Activated T-cell treated with anti-CD3 and anti-CD28 coated beads, Interleukin-2, amount 50 U/mL, for 48 hours (primary cell): Measurements from ENCODE around the gene KRAS.

Experiments
- DNase-seq, 2 experiments: peaks; one replicate each; pipeline ENCODE4 v3.0.0-alpha.2; 2020

KRAS gene

DNA sequence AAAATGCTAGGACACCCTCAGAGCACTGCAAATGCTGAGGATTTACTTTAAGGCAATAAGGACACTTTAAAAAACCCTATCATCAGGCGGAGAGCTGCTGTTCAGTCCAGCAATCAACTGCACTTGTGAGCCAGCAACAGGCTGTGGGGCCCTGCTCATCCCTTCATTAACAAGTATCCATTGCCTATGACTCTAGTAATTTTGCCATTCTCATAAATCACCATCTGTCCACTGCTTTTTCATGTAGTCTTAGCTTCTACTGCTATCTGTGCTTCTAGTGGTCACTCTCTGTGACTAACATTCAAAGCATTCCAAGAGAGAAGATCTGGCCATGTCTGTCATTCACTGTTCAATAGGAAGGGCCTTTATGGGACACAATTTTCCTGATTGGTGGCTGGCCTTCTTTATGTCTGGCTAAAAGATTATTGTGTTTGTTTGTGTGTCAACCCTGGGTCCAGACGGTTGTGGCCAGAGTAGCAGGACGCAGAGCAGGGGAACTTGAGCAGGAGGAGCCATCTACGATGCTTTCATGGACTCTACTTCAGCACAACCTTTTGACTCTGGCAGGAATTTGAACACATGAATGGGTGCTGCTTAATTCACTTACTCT, 3.6 kb upstream of the KRAS start:
- no peak for DNase-seq

DNA sequence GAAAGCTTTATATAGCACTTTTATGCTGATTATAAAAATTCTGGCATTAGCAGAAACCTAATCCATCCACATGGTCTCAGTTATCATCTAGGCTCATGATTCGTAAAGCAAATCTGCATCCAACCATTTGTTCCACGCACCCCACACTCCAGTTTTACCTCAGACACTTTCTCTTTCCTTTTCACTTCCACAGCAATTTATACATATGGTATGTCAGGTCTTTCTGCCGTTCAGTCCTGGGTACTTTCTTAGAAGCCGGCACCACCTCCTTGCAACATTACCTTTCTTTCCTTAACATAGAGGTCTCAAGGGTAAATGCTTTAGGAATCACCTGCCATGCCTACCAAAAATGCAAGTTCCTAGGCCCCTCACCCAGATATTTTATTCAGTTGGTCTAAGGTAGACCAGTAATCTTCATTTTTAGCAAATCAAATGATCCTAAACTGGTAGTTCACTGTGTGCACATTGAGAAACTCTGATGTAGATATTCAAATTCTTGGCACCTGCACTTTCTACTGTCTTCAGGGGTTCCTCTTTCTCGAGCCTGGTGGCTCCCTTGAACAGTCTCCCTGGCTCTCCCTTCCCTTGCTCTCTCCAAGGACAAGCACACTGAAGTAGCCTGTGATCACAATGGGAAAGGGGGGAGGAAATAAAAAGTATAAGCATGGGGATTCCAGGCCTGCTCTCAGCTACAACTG, 2.8 kb upstream of the KRAS start:
- no peak for DNase-seq

DNA sequence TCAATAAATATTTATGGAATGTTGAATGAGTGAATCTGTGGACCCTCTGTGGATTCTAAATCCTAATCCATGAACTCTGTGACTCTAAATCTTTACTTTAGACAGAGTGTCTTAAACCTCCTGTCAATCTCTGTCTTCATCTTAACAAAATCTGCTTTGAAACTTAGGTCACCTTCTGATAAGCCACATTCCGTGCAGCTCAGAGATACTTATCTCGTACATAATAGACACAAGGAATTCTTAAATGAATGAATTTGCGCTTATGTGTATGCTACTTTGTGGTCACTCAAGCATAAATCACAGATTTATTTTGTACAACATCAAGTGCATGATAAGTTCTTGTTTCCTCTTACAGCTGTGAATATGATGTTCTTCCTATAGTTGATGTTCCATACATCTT, 2.2 kb upstream of the KRAS start:
- no peak for DNase-seq

DNA sequence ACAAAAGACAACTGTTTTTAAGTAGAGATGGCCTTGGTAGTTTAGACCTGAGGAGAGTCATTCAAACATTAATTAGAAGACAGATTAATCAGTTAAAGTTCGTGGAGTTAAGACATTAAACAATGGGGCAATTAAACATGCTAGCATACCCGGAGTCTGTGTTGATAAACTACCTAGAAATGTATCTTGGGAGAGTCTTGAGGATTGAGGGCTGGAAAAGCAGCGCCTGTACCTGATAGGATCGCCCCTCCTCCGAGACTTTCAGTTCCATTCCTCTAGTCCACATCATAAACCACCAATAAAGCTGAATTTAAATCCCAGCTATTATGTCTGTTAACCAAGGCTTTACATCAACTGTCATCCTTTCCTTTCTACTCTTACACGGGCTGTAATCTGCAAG, 1.0 kb upstream of the KRAS start:
- DNase-seq, result no peak

DNA sequence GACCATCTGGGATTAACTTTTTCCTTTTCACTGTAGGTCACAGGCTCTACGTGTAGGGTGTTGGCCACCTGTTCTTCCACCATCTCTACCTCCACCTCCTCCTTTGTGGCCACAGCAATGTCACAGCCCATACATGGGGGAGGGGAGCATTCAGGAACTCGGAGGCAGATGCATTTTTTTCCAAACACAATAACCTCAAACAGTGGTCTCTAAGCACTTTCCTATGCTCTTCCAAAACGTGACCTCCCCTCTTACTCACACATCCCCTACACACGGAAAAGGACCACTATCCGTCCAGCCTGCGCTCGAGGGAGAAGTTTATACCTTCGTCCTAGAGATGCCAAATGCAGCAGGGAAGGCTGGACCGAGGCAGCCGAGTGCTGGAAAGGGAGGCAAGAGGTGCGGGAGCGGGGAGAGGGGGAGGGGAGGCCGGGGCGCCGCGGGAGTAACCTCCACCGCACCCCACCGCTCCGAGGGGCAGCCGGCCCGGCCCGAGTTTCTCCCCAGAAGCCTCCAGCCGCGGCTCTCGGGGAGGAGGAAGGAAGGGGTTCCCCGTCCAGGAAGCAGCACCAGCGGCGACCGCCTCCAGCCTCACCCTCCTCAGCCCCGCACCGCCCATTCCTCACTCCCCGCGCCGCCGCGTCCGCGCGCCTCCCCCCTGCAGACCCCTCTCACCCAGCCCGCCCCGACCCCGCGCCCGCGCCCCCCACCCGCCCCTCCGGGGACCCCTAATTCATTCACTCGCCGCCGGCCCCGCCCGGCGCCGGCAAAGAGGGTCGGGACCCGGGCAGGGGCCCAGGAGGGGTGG, 594 bp downstream of the KRAS start:
- peak; percentile 61 to 70 for DNase-seq

DNA sequence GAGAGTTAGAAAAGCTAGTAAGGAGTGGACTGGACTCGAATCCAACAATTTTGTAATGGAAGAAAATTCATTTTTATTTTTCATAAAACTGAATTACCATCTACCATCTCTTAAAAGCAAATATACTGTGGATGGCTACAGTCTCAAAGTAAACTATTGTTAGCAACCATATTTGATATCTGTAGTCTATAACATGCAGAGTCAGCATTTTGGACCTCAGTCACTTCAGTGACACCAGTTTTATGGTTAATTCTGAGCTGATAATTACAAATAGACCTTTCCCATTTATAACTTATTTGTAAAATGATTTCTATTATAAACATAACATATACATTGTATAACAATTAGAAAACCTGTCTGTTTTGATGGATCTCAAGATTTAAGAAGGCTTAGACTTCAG, 2.0 kb downstream of the KRAS start:
- no peak for DNase-seq

DNA sequence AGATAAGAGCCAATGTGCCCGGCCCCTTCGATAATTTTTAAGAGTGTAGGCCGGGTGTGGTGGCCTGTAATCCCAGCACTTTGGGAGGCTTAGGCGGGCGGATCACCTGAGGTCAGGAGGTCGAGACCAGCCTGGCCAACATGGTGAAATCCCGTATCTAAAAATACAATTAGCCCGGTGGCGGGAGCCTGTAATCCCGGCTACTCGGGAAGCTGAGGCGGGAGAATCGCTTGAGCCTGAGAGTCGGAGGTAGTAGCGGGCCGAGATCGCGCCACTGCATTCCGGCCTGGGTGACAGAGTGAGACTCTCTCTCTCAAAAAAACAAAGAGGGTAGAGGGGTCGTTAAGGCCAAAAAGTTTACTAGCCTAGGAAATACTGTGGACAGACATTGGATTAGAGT, 2.6 kb downstream of the KRAS start:
- DNase-seq, result no peak

DNA sequence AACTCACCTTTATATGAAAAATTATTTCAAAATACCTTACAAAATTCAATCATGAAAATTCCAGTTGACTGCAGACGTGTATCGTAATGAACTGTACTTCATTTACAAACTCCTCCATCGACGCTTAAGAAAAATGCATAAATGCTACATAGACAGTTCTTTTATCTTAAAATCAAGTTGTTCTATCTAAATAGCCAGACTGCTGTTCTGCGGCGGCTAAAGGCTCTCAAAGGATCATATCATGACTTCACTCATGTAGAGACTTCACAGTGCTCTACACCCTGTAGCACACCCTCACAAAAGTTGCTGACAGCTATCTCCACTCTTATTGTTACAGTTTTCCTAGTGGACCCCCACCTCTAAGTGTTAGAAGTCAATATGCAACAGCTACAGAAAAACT, 5.2 kb downstream of the KRAS start:
- DNase-seq, result no peak

DNA sequence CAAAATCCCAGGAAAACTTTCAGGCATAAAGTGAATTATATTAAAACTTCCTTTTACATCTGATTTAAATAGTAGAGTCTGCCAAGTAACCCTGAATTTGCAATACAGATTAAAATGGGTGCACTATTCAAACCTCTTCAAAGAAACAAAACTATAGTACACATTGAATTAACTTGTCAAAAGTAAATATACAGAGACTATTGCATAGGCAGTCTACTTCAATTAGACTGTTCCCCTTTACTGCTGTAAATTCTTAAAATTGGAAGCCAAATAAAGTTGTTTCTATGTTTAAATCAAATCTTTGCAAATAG, 7.1 kb downstream of the KRAS start:
- no peak for DNase-seq

DNA sequence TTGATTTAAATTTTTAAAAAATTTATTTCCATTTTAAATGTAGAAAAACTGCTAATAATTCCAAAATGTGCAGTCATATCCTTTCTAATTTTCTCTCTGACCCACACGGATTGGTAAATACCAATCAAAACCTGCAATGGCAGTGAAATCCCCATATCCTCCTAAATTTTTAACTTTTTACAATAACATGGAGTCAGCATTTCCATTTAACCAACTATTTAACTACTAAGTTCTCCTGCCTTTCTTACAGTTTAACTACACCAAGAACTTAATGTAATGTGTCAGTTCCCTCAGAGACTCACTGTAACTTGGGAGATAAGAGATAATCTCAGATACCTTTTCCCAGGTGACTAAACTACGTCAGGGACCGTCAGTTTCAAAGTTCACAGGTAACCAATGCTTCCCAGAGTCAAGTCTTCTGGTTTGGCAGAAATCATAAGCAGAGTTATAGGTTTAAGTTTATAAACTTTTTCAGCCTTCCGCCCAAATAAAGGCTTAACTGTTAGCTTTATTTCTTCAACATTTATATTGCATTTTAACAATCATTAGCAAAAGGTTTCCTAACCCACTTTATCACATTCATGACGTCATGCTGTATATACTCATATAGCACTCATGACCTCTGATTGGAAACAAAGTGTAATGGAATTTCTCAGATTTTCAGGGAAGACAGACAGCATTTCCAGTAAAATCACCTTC, 7.6 kb downstream of the KRAS start:
- DNase-seq, result no peak

DNA sequence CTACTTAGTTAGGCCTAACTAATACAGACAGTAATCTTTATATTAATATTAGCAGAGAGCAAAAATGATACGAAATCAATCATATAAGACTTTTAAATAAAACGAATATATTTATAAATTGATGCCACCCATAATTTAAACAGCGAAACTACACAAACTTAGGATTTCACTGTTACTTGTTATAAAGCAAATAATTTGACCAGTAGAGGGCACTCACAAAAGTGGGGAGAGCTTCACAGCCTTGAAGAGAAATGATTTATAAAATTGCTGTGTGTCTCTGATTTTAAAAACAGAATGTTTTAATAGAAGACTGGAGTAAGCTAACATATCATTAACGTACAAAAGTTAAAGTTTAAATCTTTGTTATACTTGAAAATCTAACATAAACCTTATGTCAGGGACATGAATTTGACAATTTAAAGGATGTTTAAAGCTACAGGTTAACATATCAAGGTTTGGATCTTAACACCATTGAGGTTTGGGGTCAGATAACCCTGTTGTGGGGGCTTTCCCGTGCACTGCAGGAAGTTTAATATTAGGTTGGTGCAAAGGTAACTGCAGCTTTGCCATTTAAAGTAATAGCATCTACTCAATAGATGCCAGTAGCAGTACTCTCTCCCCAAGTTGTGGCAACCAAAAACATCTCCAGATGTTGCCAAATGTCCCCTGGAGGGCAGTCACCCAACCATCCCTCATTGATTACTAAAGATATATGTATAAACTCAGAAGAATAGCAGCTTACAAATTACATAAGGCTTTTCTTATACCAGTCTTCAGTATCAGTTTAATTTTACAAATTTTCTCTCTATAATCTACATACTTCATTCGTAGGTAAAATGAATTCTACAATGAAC, 9.3 kb downstream of the KRAS start:
- no peak for DNase-seq

DNA sequence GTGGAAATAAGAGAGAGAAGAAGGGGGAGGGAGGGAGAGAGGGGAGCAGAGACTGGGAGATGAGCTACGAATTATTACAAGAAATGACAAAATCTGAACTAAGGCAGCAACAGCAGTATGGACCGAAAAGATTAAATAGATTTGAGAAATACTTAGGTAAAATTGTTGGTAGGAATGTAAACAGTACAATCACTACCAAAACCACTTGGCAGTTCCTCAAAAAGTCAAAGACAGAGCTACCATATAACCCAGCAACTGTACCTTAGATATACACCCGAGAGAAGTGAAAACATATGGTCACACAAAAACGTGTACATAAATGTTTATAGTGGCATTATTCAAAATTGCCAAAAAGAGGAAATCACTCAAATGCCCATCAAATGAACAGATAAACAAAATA, 14.1 kb downstream of the KRAS start:
- no peak for DNase-seq

DNA sequence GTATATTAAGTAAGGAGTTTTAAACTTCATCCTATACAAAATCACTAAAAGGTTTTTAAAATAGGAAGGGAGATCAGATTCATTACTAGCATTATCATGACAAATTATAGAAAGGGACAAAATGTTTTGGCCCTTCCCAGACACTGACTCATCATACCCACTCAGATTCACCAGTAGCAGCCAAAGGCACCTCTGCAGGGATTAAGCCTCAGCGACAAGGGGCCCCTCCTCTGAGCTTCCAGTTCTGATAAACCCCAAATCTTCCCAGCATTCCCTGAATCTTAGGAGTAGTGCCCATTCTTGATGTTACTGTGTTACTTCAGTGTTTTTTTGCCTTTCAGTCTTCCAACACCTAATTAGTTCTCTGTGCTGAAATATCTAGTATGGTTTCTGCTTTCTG, 14.5 kb downstream of the KRAS start:
- no peak for DNase-seq

DNA sequence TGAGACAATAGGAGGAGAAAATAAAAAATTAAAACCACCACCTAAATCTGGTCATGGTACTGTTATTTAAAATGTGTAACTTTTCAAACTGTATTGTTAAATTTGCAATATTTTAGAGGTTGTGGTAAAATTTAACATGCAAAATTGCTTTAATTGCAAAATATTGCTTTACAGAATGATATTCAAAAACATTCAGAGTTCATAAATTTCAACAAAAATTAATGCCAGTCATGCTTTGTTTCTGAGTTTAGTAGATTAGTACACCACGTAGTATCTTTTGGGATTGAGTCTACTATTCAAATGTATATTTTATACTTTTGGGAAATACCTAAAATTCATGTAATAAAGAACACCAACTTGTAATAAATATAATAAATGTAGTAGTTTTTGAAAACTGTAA, 37.4 kb downstream of the KRAS start:
- DNase-seq, result no peak

DNA sequence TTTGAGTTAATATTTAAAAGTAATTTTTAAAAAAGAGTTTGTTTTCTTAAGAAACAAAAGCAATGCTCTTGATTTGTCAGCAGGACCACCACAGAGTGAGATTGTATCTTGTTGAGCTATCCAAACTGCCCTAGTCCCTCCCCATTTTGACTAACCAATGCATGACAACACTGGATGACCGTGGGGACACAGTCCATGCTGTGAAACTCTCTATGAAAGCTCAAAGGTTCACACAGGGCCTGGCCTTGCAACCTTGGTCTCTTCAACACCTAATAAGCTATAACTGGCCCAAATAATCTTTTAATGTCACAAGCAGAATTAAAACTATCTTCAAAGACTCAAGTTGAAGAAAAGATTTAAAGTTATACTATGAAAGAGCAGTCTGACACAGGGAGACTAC, 42.2 kb downstream of the KRAS start:
- DNase-seq, result no peak

DNA sequence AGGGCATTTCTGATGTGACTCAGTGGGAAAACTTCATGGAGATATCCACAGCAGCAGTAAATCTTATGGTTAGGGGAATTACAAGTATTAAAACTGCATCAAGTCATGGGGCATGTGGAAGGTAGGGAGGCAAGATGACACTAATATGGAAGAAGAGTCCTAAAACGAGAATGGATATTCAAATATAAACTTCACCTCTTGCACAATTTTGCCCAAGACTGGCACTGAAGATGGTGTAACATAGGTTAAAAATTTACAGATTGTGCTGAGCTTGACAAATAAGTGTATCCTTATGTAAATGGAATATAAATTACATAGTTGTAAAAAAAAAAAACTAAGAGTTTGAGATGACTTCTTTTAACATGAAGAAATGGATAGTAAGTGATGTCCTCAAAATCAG, 42.9 kb downstream of the KRAS start:
- no peak for DNase-seq

DNA sequence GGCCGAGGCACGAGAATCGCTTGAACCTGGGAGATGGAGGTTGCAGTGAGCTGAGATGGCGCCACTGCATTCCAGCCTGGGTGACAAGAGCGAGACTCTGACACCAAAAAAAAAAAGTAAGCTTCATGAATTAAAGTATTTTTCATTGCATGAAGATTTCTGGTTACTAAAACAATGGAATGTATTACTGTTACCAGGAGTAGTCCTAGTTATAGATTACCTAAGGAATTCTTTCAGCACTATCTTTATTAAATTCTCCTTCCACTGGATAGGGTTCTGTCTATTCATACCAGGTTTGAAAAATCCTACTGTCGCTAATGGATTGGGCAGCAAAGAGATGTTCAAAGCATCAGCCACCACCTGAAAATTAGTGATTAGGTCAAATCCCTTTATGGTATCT, 43.3 kb downstream of the KRAS start:
- no peak for DNase-seq

DNA sequence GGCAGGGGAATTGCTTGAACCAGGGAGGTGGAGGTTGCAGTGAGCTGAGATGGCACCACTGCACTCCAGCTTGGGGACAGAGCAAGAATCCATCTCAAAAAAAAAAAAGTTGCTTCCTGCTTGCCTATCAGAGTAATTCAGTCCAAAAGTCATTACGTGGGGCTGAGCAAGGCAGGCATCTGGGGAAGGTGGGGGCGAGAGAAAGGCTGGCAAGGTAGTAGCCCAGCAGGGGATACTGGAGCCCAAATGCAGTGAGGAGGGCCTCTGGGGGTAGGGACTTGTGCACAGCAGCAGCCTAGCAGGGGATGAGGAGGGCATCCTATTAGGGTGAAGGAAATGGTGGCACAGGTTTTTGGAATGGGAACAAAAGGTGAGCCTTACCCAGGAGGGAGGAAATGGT, 48.6 kb downstream of the KRAS start:
- DNase-seq, result no peak

DNA sequence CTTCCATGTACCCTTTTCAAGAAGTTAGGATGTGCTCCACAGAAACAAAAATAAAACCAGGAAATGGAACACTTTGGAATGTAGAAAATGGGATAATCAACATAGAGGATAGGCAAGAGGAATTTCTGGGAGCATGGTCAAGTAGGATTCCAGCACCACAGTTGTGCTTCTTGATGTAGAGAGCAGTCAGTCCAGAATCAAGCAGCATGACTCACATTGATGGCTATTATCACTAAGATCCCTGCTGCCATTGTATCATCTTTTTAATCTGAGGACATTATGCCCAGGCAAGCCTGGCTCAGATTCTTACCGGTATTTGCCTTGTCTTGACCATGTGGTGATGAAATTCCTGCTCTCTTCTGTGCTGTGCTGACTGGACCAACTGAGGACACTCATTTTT, 50.0 kb downstream of the KRAS start:
- no peak for DNase-seq

DNA sequence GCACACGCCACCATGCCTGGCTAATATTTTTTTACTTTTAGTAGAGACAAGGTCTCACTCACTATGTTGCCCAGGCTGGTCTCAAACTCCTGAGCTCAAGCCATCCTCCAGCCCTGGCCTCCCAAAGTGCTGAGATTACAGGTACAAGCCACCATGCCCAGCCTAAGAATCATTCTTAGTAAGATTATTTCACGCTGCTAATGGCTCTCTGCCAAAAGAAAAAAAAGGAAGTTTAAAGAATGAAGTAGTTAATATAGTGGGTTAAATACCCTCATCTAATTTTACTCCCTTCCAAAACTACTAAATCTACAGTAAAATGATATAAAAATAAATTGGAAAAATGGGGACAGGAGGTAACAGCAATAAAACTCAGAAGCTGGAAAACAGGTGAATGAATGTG, 53.1 kb downstream of the KRAS start:
- DNase-seq, result no peak

DNA sequence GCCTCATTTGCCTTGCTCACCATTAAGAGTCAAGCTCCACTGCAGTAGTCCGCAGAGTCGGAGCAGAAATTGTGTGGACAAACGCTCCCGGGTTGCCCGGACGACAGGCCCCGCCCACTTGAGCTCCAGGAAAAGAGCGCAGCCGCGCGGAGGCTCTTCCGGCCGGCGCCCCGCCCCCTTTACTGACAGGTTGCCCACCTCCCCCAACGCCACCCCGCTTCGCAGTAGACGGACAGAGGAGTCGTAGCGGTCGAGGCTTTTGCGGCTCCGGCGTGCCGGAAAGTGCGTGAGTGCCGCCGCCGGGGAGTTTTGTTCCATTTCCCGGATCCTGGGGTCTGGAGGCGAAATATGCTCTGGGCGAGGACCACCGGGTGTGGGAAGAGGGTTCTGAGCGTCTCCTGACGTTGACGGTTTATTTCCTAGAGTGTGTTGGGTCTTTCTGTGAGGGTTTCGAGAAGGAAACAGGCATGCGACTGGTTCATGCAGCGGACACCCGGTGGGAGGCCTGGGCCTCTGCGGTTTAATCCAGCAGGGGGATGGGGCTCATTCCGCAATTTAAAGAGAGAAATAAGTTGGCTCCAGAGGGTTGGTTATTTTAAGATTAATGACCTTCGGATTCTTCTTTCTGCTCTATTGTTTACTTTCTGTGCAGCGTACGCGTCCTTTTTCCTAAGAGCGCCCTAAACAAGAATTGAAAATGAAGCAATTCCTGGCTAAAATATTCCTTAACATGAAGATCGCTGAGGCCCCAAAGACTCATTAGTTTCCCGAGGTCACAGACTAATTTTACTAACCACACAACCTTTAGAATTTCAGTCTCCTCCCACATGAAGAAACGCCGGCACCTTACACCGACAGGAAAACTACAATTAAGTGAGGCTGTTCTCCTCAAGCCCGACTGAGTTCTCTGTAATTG, 55.4 kb downstream of the KRAS start, which contains the start of the genes DNAI7 and ETFRF1:
Gene DNAI7, minus strand, starts transcription at position 105 of the 916 bp plus-strand sequence. Its CDS starts 82 bp downstream, at position 23.
Gene ETFRF1, plus strand, starts transcription at position 182 of the 916 bp plus-strand sequence. CDS start 8,720 bp downstream, outside the sequence.
- DNase-seq, result peak; percentile 96 to 97

DNA sequence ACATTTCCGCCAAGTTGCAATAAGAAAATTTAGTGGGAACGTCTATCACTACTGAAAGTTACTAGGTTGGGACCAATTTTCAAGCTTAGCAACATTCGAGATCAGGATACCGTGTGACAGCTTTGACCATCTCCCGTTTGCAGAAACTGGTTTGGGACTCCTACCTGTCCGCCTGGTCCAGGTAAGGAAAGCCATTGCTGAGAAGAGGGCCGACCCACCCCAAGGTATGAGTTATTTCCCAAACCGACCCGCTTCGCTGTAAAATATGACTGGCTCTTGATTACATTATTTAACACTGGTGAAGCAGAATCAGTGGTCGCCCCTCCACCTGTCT, 56.0 kb downstream of the KRAS start:
- no peak for DNase-seq
